NCI-H226 (cell line): ENCODE data around the gene TEX29.

Experiments used
- DNase-seq: peaks from one replicate; pipeline ENCODE4 v3.0.0-alpha.2; 2015

The TEX29 gene

DNA sequence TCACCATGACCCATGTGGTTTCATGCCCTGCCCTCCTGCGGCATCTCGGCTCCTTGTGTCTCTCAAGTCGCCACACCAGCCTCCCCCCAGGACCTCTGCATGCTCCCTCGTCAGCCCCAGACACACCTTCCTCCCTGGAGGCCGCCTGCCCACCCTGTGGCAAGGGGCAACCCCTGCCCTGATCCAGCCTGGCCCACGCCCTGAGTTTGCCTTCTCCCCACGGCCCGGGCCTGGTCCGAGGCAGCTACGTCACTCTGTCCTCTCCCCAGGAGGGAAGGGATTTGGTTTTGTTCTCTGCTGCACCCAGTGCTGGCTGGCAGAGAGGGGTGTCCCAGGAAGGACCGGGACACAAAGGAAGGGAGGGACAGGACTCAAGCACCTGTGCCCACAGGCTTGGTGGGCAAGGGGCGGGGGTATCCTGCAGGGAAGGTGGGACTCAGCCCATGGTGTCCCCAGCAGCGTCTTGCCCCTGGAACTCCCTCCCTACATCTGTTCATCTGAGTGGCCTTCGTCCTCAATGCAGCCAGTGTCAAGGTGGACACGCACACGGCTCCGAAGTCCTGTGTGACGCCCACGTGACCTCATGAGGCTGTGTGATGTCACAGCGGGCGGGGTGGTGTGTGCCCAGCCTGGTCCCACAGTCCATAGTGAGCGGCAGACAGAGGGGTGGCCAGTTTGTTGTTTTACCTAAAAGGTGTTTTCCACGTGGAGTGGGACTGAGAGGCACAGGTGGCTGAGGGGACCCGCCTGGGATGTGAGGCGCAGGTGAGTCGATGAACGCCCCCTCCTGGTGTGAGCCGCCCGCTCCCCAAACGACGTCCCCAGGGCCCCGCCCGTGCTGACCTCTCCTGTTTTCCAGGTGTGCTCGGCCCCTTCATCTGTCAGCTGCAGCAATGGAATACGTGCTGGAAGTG is at the start of gene TEX29:
TEX29 (plus strand) TSS at position 645 of the 914 bp plus-strand sequence; CDS start at position 894, 249 bp downstream.
- DNase-seq: no peak

DNA sequence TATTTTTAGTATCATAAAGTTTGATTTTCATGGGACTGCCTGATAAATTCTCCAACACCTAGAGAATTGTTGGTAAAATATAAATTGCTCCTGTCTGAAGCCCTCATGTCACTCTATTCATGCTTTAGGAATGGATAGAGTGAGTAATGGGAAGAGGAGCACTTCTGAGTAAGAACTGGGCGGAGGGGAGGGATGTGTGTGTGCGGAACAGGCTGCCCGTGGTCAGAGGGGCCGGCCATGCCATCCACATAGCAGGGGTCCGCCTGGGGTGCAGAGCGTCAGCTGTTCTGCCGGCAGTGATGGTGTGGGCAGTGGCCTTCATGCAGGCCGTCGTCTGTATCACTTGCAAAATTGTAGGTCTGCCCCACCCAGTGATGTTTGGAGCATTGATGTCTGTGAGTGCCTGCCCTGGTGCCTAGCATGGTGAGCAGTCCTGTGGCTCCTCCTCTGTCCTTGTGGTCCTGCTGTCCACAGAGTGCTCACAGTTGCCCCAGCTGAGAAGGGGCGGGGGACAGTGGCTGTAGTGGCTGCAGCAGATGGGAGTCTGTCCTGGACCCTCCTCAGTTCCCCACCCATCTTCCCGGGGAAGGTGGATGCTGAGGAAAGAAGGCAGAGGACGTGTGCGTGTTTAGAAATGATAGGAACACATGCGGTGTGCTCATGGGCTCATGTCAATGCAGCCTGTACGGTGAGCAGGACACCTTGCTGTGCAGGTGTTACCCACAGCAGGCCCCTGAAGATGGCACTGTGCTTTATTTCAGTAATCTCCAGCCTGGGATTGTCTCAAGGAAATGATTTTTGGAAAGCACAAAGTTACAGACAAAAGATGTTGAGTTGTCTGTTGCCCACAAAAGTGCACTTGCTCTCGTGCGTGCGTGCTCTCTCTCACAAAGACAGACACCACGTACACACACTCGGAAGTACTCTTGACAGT is 49.4 kb upstream of the TEX29 start:
- no peak for DNase-seq

DNA sequence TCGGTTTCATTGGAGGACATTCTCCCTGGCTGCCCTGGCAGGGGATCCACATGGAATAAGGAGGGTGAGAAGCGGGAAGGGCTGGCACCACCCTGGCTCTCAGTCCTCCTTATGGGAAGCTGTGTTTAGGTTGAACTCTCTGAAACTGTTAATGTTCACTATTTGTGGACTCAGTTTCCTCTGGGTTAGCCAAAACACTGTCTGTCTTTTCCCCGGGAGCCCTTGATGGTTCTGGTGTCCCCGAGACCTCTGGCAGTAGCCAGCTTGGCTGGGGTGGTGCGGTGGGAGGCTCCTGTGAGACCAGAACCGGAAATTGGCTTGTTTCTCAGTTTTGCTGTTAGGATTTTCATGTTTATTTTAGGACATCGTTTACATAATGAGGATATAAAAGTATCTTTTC is 48.3 kb upstream of the TEX29 start:
- no peak for DNase-seq

DNA sequence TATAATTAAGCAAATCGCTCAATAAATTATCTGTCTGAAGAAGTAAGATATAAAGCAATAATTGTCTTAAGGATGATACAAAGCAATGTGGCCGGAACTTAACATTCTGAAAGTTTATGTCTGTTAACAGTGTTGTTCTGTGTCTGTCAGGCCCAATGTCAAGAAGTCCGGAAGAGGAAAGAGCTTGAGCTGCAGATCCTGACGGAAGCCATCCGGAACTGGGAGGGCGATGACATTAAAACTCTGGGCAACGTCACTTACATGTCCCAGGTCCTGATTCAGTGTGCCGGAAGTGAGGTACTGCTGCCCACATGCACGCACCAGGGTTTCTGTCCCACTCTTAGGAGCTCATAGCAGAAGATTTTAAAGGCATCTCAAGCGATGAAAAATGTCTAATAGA is 45.1 kb upstream of the TEX29 start:
- DNase-seq: no peak

DNA sequence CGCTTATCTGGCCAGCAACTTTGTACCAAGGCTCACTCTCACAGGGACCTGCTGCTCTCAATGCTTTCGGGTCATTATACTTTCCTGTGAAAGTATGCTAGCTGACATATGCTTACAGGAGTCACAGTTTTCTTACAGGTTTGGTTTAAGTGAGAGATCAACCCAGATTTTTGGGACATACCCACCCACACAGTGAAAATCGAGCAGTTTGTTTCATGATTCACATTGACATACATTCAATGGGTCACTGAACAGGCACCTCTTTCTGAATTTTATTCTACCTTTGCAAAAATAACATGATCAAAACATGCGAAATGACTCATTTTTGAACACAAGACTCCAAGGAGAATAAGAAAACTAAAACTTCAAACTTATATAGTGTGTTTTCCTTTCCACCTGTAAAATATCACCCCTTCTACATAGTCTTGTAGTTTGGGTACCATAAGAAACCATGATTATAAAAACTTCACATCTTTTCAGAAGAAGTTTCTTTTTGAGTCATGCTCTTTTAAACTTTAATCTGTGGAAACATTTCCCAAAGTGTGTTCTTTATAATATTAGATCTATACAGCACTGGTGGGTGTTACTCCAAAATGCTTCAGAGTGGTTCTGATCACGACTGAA is 44.3 kb upstream of the TEX29 start:
- no peak for DNase-seq

DNA sequence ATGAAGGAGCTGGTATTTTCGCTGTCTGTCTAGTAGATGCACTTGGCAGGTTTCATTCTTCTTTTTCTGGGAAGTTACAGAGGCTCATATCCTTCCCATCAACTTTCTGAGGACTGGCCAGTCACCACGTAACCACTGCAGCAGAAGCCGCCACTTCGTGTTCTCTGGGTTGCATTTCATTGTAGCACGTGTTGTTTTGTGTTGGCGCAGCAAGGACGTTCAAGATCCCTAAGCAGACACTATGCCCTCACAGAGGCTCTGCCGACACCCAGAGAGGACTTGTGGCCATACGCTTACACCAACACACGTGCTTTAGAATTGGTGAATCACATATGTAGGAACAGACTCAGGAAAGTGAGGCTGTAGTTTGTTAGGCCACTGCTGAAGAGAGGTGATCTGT is 42.2 kb upstream of the TEX29 start:
- DNase-seq: no peak

DNA sequence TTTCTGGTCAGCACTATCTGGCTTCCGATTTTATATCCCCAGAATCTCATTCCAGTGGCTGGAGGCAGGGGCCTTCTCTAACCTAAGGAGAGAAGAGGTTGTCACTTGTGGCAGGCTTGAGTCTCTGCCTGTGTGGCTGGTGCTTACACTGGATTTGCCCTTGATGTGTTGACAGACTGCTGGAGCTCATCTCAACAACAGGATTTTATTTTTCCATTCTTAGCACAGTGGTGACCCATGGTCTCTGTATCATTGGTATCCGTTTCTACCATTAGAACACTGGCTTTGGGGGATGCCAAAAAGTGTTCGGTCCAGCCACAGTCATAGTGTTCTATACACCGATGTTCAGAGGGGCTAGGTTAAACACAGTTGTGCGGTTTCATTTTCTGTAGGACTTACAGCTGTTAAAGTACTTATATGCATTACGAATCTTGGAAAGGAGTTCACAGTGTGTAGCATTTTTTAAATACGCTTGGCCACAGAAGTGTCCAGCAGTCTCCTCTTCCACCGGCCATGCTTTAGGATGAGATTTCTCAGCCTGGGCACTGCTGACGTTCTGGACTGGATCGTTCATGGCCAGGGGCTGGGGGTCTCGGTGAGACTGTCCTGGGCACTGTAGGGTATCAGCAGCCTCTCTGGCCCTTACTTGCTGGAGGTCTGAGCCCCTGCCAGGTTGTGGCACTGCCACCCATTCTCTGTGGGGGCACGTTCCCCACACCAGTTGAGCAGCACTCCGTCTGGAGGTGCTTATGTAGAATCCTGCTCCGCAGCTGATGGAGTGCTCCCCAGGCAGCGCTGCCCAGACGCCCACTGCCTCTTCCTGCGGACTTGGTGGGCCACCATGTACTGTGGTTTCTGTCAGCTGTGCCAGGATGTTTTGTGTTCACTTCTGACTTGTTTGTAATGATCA is 41.4 kb upstream of the TEX29 start:
- no peak for DNase-seq

DNA sequence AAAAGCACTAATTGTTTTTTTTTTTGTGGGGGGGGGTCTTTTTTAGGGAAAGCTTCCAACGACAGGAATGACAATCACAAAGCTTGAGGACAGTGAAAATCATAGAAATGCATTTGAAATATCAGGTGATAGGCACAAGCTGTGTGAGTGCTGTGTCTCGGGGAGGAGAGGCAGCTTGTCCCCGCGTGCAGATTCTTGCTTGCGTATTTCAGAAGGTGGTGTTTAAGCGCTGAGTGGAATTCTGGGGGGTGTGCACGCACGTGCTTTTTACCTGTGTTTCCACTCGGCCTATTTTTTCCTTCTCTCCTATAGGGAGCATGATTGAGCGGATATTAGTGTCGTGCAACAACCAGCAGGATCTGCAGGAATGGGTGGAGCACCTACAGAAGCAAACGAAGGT is 40.2 kb upstream of the TEX29 start:
- no peak for DNase-seq

DNA sequence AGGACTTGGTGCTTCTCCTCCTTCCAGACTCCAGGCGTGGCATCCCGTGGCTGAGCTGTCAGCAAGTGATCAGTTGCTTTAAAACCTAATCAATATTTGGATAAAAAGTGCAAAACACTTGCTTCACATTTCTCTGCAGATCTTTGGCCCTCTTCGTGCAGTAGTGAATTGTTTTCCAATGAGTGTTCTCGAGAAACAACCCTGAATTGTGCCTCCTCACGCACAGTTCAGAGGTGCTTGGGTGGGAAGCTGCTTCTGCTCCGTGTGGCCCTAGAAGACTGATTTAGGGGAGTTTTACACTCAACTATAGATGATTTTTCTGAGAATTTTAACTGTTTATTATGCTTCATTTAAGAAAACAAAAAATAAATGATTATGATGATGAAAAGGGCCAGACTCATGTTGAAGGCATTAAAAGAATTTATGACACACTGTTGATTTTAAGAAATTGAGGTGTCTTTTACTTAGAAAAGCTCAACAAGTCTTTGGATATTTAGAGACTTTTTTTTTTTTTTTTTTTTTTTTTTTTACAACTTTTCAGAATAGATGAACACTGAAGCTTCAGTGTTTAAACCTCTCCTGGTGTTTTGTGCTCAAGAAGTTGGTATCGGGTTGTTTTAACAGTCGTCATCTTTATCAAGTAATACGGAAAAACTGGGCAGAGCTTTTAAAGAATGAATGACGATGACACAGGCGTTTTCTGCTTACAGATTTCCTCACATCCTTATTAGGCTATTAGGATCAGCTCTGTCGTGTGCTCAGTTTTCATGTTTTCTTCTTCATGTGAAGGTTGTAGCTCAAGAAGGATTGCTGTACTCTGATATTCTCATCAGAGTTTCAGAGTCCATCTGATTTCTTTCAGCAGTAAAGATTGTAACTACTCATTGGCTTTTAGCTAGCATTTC is 39.5 kb upstream of the TEX29 start:
- no peak for DNase-seq

DNA sequence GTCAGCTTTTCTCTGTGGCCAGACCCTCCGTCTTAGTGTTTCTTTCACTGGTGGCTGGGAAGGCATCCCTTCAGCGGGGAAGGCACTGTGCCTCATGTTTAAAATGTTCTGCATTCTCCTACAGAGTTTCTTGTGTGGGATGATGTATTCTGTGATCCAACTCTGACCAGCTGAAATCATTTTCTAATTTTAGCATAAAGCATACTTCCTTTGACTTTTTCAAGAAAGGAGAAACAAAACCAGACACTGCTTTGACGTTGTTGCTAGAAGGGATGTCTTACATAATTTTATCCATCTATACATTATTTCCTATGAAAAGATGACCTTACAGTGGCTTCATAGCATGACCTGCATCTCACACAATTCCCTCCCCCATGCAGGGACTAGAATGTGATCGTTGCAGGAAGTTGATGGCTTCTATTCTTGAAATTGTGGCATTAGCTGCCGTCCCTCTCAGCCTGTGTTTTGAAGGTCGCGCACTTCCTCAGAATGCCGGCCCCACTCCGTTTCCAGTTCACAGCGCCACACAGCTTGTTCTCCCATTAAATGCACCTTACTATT is 38.6 kb upstream of the TEX29 start:
- DNase-seq: no peak

DNA sequence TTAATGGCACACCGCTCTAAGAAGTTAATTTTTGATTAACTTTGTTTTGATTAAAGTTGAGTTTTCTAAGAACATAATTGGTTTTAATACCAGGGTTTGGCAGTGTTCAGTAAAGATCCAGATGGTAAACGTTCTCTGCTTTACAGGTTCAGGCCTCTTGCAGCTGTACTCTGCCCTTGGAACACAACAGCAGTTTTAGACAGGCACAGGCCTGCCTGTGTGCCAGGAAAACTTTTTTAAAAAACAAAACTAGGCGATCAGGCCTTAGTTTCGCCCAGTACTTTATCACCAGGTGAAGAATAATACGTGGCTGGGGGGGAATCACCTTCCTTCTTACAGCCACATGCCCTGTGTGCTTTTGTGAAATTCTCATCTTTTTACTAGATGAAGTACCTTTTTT is 38.0 kb upstream of the TEX29 start:
- DNase-seq: no peak

DNA sequence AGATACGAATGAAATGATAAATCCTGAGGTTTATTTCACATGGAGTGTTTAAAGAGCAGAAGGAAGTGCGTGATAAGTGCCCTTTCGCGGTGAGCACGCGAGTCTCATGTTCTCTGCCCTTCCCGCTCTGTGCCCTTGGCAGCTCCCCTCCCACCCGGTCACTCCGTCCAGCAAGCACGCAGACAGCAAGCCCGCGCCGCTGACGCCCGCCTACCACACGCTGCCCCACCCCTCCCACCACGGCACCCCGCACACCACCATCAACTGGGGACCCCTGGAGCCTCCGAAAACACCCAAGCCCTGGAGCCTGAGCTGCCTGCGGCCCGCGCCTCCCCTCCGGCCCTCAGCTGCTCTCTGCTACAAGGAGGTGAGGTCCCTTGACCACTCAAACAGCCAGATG is 37.4 kb upstream of the TEX29 start:
- no peak for DNase-seq

DNA sequence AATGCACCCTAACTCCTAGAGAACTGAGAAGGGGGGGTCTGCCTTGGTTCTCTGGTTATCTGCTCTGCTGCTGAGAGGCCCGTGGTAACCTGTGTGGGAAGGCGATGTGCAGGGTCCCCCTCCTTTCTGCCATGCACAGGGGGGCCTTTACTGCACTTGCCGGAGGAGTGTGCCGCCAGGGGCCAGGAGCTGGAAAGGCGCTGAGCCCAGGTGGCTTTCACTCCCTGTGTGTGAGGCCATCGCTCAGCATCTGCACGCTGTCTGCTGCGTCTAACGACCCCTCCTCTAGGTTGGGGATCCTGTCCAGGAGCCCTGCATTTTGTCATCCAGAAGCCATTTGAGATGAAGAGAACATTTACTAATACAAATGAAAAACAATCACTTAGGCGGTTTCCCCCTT is 37.0 kb upstream of the TEX29 start:
- no peak for DNase-seq

DNA sequence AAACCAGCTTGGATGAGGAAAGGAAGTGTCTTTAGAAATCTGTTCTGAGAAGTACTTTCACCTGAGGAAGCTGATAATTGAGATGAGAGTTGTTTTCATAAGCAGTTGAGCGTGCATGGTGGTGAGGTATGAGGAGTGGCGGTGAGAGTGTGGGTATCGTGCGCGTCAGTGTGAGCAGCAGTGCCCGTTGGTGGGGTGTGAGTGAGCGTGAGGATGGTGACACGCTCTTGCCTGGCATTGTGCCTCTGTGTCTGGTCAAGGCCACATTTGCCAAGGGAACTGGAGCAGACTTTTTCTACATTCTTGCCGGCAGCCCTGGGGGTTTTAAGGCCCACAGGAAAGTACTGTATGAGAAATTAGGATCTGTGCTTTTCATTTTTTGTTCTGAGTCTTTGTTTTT is 36.5 kb upstream of the TEX29 start:
- DNase-seq: no peak

DNA sequence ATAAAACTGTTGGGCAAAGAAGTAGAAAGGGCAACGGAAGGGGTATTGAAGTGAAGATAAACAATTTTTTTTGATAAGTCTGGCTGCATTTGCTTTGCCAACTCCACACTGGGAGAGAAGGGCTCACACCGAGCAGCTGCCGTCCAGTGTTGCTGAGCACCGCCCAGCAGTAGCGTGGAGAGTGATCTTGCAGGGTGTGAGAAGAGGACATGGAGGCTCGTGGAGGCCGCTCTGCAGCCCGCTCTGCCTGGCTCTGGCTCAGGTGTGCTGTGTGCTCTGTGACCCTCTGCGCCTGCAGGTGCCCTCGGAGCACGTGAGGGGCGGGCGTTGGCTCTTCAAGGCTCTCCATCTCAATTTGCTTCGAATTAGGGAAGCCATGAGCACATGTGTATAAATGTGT is 35.9 kb upstream of the TEX29 start:
- DNase-seq: no peak

DNA sequence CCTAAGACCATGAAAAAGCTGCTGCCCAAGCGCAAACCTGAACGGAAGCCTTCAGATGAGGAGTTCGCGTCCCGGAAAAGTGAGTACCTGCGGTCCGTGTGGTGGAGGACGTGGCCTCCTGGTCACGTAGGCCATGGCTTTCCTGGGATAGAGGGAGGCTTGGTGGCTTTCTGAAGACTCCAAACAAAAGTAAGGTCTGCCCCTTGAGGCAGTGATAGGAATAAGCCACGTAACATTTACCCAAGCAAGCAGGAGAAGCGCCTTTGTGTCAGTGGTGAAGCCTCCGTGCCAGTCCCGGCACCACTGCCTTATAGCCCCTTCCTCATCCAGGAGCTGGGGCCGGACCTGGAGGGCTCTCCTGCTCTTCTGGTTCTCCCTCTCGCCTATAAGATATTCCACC is 34.3 kb upstream of the TEX29 start:
- DNase-seq: no peak

DNA sequence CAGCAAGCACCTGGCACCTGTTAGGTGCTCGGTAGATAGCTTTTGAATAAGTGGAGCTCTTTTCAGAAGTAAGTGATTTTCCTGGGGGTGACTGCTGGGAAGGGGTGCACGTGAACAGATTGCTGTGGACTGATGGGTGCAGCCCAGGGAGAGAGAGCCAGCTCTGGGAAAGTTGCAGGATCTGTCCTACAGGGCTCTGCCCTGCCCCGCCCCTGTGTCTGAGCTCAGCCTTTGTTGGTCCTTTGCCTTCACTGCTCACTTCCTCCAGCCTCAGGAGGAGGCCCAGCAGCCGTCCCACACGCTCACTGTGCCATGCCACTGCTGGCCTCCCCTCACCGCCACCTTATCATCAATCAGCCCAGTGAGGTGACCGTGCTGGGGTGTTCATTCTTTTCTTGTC is 33.7 kb upstream of the TEX29 start:
- no peak for DNase-seq

DNA sequence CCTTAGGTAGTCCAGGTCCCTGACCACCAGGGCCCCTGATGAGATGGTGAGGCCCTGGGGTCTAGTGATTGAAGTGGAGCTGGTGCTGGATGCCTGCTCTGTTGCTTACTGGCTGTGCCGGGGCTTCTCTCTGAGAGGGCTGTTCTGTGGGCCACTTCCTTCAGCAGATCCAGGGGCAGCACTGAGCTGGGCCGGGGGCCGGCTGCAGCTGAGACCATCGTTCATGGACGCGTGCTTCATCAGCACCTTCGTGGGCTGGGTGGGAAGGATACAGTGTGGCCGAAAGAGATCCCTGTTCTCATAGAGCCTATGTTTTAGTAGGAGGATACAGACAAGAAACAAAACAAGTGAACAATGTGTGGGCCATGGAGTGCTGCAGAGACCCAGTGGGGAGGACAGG is 33.2 kb upstream of the TEX29 start:
- DNase-seq: no peak

DNA sequence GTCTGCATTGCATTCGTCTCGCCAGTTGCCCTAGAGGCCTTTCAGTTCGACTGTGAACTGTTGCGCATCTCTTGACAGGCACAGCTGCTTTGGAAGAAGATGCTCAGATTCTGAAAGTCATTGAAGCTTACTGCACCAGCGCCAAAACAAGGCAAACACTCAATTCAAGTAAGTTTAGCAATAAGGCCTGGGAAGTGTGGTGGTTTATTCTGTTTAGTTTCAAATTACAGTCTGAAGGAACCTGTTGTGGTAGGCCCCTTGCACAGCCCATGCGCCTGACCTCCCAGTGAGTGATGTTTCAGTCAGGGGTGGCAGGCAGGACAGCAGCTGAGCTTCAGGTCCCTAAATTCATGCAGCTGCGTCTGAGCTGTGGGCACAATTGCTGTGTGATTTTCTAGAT is 32.2 kb upstream of the TEX29 start:
- DNase-seq: no peak

DNA sequence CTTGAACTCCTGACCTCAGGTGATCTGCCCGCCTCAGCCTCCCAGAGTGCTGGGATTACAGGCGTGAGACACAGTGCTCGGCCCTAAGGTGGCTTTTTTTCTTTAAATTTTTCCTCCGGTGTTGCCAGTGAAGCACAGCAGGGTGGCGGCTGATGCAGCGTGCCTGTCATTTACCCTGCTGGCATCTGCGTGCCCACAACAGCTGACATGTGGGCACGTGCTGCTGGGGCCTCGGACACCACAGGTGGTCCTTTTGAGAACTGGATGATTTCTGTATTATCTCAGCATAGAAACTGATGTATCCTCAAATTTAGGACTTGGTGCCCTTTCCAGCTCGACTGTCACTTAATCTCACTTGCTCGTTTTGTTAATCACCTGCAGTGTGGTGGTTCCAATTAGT is 31.2 kb upstream of the TEX29 start:
- DNase-seq: no peak

DNA sequence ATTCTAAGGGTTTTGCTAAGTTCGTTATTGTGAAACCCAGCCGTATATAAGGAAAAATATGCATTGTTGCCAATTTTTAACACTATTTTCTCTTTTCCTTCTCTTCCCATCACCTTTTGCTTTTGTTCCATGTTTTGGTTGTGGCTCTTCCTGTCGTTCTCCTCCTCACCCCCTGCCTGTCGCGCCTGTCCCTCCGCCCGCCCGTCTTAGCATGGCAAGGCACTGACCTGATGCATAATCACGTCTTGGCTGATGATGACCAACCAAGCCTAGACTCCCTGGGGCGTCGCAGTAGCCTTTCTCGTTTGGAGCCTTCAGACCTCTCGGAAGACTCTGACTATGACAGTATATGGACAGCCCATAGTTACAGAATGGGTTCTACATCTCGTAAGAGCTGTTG is 28.5 kb upstream of the TEX29 start:
- no peak for DNase-seq
